NCI-H446 treated with DMSO at 0.1 percent for 48 hours (cell line): Measurements from ENCODE around the gene TTC28.
"Not testable (repeated sequence)": the region's sequence is repeated elsewhere in the genome, so short reads cannot be mapped to it uniquely, and the experiment has no call there.

Experiments used
- DNase-seq: peaks from one replicate; lab custom pipeline; 2025; lab: John Stamatoyannopoulos, UW

The TTC28 gene

DNA sequence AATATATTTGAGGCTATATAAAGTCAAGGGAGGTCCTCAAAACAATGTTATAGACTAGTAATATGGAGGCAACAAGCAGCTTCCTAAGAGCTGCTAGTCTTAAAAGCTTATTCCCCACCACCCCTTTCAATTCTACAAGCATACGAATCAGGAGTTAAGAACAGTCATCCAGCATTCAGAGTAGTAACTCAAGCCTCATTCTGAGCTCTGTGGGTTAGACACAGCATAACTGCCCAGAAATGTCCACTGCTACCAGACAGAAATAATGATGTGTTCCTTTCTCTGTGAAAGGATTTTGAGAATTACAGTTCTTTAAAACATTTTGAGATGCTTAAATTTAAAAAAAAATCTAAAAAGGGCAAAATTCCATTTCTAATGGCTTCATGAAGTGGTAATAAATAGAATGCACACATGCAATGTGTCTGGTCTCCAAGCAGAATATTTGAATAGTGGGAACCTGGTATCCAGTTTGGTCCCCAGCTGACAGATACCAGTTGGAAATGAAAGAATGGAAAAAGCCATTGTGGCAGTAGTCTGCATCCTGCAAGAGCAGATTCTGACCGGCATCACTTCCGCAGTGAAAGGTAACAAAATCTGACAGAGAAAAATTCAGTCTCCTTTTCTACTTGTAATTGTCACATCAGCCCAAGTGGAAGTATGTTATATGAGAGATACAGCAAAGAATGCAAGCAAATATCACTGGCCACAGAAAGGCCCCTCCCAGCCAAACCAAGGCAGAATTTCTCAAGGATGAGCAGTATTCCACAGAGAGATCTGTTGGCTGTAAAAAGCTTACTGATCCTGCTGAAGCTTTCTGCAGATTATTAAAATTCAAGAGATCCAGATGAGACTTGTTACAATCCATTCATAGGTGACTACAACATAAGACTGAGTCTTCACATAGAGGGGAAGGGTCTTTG lies 449.8 kb downstream of the TTC28 start:
- DNase-seq = no peak

DNA sequence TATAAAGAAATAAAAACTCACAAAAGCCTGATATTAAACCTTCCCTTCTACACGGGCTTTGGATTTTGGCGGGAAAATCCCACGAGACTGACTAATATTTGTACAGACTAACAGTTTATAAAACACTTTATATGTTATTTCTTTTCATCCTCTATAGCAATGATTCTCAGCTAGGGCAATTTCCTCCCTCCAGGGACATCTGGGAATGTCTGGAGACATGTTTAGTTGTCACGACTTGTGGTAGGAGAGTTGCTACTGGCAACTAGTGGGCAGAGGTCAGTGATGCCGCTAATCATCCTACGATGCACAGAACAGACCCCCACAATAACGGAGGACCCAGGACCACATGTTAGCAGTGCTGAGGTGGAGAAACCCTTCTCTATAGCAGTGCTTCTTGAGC lies 455.8 kb downstream of the TTC28 start:
- no peak for DNase-seq

DNA sequence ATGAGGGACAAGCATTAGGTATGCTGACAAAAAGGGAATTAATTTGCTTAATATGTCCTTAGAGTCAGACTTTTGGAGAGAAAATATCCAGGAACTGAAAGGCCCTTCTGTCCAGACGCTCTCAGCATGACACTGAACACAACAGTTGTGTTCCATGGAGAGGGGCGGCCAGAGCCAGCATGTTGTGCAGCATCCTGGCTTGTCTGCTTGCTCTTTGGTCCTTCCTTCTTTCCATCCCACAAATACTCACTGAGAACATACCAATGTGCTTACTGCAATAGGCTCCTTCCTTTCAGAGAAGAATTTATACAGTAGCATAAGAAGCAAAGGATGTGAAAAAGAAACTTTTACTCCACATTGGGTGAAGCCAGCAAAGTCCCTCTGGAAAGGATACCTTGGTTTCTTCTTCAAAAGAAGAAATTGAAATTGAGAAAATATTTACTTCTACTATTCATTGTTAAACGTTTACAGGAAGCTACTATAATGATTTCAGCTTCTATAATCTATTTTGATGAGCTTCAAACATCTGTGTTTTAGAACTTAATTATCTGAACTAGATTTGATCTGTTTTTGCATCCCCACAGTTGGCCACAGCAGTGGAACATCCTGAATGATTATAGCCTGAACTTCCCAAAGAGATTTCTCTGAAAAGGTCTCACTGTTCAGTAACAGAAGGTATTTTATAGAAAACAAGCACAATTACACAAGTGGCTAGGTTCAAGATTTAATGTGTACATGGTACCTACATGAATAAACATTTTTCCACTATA lies 456.5 kb downstream of the TTC28 start:
- DNase-seq = no peak

DNA sequence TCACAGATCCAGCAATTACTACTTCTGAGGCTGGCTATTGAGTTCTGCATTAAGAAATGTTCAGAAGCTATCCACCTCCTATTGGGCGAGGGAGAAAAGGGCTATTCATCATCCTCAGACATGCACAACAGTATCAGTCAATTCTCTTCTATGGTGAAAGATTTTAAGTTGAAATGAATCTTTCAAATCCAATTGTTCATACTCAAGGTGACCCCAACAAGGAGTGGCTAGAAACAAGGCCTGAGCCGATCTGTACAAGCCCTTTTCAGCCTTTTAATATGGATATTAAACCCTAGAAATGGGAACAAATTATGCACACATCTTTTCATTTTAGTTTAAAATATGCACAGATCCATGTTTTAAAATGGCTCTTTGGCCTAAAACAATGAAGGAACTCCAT lies 457.1 kb downstream of the TTC28 start:
- DNase-seq = no peak

DNA sequence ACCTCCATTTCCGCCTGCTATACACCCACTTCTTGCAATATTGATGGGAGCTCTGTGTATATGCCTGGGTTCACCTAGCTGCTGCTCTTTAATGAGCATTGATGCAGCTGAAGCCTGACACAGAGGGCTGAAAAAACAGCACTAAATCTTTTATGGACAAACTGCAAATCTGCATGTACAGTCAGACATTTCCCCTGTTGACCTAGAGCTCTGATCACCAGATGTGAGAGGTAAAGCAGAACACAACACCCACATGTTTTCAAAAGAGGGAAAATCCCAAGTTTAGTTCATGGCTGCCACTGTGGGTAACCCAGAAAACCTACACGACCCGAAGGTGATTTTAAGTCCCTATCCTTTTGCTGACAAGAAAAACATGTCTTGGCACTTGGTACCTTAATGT lies 457.6 kb downstream of the TTC28 start:
- no peak for DNase-seq

DNA sequence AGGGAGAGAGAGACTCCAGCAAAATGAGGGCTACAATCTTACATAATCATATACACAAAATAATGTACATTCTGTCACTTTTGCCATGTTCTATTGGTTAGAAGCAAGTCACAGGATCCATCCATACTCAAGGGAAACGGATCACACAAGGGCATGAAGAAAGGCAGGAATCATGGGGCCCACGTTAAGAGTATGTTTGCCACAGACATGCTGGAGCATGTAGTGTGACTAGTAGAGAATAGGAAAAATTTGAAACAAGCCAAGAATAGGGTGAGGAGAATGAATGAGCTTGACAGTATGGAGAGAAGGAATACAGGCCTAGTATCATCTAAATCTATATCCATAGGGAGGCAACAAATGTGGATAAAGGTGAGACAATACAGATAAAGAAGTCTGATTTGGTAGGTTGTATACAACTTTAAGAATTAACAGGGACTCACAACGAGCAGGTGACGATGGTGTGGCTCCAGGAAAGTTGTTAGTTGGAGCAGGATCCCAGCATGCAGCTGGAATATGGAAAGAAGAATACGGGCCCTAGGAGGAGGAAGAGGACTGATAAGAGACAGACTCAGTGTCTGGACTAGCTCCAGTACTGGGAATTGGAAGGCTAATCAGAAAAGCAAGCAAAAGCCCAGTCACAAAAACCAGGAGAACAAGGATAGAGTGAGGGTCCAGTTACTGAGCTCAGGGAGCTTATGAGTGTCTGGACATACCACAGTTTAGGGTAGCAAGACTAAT lies 458.8 kb downstream of the TTC28 start:
- no peak for DNase-seq

DNA sequence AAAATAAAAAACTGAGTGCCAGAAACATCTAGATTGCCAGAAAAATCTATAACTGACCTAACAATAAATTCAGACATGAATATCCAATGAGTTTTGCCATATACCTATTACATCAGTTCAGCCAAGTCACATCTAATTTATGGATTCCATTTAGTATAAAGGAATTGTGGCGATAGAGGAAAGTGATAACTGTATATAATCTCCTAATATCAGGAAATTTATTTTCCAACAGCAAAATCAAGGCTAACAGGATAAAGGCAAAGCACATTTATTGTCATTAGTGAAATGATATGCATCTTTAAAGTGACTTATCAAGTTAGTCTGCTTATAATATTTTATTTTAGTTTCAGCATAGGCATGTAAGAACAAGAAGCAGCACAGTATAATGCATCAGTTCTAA lies 462.4 kb downstream of the TTC28 start:
- DNase-seq = no peak

DNA sequence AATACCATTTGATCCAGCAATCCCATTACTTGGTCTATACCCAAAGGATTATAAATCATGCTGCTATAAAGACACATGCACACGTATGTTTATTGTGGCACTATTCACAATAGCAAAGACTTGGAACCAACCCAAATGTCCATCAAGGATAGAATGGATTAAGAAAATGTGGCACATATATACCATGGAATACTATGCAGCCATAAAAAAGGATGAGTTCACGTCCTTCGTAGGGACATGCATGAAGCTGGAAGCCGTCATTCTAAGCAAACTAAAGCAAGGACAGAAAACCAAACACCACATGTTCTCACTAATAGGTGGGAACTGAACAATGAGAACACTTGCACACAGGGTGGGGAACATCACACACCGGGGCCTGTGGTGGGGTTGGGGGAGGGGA lies 464.9 kb downstream of the TTC28 start:
- DNase-seq = not testable (repeated sequence)

DNA sequence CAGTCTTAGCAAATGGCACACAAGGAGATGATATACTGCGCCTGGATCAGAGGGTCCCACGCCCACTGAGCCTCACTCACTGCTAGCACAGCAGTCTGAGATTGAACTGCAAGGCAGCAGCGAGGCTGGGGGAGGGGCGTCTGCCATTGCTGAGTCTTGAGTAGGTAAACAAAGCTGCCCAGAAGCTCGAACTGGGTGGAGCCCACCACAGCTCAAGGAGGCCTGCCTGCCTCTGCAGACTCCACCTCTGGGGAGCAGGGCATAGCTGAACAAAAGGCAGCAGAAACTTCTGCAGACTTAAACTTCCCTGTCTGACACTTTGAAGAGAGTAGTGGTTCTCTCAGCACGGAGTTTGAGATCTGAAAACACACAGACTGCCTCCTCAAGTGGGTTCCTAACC lies 470.2 kb downstream of the TTC28 start:
- not testable (repeated sequence) for DNase-seq

DNA sequence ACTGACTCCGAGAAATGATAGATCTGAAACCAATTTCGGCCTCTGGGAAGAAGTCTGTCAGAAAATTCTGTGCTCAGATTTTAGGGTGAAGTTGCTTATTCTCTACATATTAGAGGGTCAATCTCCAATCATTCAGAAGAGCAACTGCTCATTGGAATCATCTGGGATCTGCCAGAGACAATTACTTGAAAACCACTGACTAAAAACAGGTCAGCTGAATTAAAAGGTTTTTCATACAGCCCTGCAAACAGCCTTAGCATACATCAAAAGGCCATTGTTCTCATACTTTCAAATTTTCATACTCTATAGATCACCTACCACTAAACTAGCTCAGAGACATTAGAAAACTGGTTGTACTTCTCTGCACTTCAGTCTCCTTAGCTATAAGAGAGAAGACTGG lies 470.9 kb downstream of the TTC28 start:
- no peak for DNase-seq

DNA sequence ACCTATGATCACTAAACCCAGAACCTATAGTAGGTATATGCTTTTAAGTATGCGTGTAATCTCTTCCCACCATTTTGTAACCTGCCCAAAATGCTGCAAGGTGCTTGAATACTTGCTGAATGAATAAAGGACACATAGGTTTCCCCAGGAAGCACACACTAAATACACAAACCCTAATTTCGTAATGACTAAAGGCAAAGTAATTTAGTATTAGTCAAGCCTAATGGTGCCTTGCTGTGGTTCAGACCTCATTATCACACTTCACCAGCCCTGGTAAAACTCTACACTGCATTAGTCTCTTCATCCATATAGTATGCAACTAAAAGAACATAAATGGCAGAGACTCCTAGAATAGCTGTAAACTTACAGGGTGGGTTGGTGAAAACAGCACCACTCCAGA lies 471.6 kb downstream of the TTC28 start:
- no peak for DNase-seq

DNA sequence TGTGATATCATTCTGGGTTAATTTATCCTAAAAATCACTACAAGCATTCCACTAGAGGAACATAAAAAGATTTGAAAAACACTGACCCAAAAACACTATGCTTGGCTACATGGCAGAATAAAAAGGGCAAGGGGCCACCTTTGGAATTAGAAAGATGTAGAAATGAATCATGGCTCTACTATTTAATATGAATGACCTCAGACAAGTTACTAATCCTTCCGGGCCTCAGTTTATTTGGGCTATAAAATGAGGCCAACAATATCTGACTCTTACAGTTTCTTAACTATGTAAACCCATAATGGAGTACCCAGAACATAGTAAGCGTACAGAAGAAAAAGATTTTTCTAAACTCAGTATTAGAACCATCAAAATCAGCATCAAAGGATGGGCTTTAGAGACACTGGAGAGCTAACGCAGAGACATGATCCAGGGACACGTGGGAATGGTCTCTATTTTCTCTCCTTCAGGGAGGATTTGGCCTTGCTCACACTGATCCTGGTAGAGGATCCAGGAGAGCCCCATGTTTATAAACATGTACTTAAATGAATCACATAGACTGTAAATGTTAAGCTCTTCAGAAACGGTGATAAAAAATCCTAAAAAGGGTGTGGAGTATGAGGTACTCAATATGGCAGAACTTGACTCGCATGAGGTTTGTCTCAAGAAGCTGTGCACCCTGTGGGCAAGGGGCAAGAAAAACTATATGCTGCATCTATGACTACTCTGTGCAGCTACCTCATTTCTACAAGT lies 472.2 kb downstream of the TTC28 start:
- no peak for DNase-seq

DNA sequence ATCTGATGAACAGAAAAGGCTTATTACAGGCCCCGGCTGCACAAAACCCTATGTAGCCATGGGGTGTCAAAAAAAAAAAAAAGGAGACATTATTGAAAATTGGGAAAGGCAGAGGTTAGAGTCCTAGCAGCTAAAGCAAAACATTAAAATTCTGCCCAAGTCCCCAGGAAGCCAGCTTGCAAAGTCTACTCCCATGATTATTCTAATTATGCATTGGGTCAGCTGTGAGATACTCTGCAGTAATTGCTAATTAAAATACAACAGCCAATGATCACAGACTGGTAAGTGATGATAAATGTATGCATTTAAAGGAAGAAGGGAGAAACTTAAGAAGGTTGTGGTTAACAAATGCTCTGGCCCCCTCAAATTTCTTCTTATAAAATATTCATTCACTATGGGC lies 473.7 kb downstream of the TTC28 start:
- DNase-seq = no peak

DNA sequence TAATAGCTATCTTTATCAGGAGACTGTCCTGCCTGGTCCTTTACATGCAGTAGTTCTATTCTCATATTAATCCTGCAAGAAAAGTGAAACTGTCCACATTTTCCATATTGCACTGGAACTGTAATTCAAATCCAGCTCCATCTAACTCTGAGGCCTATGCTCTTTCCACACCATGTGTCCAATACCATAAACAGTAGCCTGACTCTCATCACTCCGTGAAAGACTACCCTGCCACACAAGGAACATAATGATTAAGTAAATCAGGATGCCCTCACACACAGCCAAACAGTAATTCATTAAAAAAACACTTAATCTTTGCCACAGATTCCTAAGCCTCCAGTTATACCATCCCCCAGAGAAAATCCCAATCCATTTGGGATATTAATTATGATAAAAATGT lies 475.3 kb downstream of the TTC28 start:
- DNase-seq = no peak

DNA sequence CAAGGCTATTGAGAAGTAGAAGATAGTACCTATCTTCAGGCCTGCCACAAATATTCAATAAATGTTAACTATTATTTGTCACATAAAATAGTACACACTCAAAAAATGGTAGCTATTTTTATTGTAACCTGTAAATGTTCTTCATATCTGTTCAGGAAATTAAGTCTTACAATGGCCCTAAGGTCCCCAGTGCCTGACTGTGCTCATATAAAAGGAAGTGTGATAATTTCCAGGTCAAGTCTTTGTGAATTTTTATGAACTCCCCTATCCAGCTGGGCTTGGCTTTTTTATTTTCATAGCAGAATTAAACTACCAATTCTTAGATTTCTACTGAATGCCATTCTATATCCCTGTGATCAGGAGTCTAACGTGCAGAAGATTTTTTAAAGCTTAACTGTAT lies 476.4 kb downstream of the TTC28 start:
- no peak for DNase-seq

DNA sequence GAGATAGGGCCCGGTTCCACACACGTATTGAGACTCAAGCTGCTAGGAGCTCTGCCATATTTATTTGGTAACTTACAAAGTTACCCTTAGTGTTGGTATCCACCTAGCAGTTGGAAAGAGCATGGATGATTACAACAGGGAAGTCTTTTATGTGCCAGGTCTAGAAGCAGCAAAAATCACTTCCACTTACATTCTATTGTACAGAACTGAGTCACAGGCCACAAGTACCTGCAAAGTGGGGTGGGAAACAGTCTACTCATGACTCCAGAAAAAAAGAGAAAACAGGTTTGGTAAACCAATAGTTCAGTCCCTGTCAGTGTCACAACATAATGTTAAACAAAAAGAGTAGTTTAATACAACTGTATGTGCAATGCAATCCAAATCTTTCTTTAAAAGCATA lies 480.9 kb downstream of the TTC28 start:
- no peak for DNase-seq

DNA sequence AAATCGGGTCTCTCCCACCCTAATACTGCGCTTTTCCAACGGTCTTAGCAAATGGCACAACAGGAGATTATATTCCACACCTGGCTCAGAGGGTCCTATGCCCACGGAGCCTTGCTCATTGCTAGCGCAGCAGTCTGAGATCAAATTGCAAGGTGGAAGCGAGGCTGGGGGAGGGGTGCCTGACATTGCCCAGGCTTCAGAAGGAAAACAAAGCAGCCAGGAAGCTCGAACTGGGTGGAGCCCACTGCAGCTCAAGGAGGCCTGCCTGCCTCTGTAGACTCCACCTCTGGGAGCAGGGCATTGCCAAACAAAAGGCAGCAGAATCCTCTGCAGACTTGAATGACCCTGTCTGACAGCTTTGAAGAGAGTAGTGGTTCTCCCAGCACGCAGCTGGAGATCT lies 488.1 kb downstream of the TTC28 start:
- not testable (repeated sequence) for DNase-seq

DNA sequence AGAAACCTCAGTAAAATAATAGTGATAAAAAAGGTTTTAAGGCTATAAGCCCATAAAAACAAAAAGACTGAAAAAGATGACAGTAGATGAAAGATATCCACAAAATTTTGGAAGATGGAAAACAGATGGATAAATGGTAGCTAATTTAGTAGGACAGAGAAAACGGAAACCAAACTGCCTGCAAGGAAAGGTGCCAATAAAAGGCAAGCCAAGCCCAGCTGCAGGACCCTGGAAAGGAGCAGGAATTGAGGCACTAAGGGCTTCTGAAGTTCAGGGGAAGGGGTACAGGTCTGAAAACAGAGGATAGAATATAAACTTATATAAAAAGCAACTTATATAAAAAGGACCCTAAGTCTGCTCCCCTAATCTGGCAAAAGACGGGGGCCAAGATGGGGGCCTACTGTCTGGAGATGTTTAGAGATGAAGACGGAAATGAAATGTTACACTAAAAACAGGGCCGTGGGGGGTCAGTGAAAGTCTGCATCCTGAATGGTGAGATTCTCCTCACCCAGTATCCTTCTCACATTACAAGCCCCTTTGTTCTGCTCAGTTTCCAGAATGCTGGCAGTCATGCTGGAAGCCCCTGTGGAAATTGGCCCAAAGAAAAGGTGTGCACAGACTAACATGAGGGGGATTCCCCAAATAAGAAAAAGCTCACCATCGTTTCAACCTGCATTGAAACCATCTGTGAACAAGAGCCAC lies 491.3 kb downstream of the TTC28 start:
- DNase-seq = no peak

DNA sequence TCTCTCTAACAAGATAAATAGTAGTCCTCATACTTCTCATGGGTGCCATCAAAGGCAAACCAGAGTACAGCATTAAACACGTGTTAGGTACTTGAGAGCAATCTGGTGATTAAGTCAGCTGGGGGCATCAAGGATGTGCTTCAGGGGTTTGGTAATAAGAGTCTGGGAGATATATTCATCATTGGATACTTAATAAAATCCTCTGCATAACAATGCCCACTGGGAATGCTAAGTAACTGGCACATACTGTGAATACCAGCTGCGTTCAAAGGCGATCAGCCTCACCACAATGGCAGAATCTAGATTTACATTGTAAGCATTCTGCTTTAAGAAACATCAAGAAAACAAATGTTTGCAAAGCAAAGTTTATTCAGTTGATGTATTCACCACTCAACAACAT lies 492.0 kb downstream of the TTC28 start:
- DNase-seq = no peak

DNA sequence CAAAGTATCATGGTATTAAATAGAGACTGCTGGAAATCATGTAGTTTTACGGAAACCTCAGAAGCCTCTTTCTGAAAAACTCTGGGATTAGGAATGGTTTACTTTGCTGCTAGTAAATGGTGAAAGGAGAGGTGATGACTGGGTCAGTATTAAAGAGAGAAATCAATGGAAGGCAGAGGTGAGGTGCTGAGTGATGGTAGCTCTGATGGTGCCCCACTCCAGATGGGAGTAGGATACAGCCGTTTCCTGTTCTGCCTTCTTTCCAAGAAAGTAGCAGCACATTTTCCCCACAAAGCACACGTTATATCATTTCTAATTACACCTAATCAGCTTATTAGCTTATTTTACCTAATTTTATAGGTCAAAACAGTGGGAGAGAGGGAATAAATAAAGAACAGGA lies 493.0 kb downstream of the TTC28 start:
- no peak for DNase-seq

DNA sequence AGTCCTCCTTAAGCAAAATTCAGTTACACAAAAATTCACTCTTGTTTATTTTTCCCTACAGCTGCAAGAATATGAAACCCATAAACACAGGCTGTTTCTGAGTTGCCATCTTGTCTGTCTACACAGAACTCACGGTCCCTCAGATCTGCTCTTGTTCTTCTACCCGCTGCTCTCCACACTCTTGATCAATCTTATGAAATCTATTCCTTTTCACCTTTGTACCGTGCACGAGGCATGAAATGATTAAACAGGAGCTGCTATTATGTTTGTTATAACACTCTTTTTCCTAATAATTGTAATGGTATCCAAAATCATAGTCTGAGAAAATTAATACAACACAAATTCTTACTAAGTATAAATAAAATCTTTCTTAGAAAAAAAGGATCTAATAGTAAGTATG lies 494.5 kb downstream of the TTC28 start:
- no peak for DNase-seq
